GM19193 (cell line): ENCODE results near the gene ALOX15B.

Source experiments
- POLR2A ChIP-seq: IDR thresholded peaks from 4 replicates; pipeline ENCODE4 v1.6.1; 2011; ENCODE audit not compliant: insufficient read depth, insufficient read length; ENCODE audit errors: extremely low read depth

ALOX15B gene

DNA sequence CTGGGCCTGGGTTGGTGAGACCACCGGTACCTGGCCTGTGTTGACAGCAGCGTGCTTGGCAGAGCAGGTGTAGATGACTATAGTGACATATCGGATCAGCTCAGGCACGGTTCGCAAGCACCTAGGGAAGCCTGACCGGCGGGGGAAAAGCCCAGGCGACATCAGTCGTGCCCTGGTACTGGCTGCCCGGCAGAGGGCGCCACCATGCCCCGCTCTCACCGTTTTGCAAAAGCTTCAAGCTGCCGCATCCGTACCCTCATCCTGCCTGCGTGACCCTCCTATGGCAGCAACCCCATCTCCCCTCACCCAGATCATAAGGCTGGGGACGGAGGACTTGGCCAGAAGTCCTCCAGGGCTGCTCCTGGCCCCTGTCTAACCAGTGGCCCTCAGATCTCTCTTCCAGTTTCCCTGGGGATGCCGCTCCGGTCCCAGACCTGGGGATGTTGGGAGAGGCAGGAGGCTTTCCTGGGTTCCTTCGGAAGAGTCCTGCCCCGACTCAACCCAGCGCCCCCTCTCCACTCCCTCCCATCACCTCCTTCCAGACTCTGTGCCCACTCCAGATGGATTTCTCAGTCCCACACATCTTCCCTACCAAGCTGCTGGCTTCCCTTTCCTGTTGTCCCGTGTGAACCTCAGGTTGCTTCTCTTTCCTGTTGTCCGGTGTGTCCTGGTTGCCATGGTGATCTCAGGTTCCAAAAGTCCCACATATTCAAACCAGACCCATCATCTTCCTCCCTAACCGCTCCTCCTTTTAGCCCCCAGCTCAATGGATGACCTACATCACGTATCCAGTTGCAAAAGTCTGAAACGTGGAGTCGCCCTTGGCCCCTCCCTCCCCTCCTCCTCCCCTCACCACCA, 35.0 kb downstream of the ALOX15B start:
- no peak for TF ChIP-seq POLR2A

DNA sequence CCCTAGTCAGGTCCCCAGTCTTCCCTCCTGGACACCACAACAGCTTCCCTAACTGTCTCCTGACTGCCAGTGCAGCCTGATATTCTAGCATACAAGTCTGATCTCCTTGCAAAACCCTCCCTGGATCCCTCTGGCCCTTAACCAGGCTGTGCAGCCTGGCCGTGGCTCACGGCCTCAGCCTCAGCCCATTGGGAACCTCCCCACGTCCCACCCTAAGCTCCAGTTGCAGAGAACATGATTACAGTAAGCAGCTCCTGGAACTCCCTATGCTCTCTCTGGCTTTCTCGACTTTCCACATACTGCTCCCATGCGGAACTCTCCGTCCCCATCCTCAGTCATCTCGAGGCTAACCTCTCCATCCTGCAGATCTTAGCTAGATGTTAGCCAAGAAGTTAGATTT, 35.7 kb downstream of the ALOX15B start:
- TF ChIP-seq POLR2A = no peak

DNA sequence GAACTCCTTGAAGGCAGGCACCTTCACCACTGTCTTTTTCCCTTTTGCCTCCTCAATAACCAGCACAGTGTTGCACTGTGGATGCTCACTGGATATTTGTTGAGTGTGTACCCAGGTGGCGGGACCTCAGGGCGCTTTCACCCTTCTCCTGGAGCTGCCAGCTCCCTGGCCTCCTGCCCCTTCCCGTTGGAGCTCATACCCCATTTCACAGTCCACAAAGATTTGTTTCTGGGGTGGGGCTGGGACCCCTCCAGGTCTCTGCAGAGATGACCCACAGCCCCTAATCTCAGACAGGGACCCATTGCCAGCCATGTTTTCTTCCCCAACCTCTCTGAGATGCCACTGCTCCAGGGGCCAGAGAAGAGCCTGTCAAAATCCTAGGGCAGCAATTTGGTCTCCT, 36.2 kb downstream of the ALOX15B start:
- no peak for TF ChIP-seq POLR2A

DNA sequence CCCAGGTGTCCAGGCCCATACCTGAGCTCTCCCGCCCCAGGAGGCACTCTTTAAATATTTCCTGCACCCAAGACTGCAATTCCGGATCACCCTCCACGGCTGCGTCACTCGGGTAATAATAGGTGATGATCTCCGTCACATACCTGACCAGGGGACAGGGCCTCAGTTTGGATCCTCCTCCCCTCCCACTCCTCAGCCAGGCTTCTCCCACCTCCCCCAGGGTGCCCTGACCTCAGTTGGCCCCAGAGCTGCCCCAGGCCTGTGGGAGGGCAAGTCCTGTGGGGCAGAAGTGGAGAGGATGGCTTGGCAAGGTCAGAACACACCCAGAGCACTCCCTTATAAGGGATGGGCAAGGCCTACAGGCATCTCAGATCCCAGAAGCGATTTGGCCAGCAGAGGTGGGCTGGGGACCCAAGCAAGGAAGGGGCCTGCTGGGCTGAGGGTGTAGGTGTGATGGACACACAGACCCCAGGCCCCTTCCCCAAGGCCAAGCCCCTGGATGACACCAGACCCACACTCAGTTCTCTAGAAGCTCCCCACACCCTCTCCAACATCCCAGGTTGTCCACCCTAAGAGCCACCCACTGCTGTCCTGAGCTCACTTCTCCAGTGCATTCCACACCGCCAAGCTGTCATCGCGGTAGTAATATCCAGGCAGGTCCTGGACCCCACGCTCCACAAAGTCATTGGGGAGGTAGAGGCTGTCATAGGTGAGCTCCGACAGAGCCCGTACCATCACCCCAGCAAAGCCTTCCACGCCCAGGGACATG, 36.9 kb downstream of the ALOX15B start:
- TF ChIP-seq POLR2A = no peak

DNA sequence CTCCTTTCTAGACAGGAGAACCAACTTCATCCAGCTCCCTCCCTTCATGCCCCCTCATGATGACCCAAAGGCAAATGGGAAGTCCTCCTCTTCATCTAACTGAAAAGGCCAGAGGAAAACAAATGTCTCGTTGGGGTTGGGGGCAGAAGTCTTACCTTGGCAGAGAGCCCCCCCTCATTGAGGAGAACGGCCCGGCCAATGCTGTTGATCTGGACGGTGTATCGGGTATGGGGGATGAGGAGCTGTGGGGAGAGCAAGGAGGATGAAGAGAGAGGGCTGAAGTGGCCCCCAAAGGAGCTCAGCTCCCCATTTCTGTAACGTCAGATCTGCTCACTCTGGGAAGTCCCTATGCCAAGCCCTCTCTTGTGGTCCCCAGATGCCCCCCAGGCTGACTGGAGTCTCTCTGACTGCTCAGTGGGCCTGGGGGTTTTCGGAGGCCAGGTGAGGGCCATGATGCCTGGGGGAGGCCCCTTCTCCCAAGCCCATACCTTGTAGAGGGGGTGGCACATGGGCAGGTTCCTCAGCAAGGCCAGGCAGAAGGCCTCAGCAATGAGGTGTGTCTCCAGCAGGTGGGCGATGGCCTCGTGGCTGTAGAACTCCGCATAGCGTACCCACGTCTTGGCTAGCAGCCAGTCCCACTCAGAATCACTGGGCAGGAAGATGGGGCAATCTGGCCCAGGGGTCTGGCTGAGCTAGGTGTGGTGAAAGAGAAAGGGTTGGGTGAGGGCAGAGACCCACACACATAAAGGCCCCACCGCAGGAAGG, 37.8 kb downstream of the ALOX15B start:
- no peak for TF ChIP-seq POLR2A

DNA sequence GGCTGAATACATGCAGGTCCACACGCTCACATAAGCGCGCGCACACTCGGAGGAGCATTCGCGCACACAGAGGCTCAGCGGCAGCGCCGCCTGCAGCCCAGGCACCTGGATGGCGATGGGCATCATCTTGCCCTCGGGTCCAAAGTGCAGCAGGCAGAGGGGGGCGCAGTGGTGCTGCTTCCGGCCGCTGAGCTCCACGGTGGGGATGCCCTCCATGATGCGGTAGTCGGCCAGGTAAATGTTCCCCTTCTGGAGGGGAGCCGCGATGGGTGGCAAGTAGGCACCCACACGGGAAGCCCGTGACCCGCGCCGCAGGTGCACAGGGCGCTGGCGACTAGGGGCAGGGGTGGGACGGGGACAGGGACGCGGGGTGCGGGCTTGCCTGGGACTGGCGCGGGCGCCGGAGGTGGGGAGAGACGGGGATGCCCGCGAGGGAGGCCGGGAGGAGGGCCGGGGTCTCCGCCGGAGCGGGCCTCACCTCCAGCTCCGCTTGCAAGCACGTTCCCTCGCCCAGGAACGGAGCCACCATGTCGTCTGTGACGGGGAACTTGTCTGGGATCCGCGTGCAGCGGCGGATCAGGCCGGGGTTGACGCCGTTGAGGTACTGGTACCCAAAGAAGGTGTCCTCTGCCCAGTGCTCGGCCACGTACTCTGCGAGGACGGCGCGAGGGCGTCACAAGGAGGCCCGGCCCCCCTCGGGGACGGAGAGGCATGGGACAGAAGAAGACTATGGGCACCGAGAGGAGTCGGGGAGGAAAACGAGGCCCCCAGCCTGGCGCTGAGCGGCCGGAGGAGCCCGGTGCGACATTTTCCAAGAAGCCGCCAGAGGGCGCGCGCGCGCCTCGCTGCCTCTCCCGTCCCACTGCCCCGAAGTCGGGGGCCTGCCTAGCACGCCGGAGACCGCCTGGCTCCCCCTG, 40.7 kb downstream of the ALOX15B start:
- TF ChIP-seq POLR2A = no peak

DNA sequence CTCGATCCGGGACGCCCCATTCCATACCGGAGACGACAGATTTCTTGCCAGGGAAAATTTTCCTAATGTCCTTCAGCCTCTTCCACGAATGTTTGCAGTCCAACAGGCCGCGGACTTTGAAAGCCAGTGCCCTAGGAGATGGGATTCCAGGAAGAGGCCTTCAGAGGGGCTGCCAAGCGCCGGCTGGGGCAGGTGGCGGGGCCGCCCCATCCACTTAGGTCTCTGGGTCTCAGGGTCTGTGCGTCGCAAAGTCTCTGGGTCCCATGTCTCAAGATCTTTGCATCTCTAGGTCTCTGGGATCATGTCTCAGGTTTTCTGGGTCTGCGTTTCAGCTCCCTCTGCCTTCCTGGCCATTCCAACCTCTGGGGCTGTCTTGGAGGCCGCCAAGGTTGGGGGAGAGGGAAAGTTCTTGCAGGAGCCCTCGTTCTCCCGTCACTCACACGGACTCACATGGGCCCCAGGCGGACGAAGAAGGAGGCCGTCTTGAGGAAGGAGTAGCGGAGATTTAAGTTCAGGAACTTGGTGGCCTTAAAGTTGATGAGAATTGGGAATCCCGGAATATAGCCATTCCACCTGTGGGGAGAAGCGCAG, 41.4 kb downstream of the ALOX15B start:
- no peak for TF ChIP-seq POLR2A

DNA sequence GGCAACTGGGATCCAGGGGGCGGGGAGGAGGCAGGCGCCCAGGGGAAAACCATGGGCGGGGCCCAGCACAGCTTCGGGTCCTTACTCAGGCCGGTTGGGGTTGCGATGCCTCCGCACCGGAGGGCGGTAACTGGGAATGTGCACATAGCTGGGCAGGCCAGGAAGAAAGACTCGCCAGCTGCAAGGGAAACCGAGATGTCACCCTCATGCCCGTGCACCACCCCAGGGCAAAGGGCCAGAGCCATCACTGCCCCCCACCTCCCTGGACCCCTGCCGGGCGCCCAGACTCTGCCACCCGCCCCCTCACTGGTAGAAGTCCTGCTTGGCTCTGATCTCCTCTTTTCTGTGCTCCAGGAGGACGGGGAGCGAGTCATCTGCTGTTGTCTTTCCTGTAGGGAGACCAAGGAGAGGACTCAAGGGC, 42.0 kb downstream of the ALOX15B start:
- no peak for TF ChIP-seq POLR2A

DNA sequence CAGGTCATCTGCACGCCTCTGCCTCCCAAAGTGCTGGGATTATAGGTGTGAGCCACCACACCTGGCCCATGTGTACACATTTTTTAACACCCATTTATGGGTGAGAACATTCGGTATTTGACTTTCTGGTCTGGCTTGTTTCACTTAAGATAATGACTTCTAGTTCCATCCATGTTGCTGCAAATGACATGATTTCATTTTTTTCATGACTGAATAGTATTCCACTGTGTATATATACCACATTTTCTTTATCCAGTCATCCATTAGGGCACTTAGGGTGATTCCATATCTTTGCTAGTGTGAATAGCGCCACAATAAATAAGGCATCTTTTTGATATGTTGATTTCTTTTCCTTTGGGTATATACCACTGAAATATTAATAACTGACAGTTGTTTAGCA, 43.0 kb downstream of the ALOX15B start:
- no peak for TF ChIP-seq POLR2A

DNA sequence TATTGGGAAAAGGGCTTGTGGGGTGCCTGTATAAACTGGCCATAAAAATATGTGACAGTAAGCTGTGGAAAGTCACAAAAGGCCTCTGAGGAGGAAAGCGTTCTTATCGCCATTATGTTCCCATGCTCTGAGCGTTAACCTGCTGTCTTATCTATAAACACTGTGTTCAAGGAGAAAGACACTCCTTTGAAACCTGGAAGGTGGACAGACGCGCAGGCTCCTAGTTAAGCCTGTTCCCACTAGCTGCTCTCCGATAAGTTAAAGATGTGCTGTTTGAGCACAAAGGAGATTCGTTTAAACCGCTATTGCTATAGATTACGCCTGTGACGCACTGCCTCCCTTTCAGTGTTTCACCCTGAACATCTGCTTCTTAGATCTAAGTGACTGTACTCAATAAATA, 43.4 kb downstream of the ALOX15B start:
- no peak for TF ChIP-seq POLR2A

DNA sequence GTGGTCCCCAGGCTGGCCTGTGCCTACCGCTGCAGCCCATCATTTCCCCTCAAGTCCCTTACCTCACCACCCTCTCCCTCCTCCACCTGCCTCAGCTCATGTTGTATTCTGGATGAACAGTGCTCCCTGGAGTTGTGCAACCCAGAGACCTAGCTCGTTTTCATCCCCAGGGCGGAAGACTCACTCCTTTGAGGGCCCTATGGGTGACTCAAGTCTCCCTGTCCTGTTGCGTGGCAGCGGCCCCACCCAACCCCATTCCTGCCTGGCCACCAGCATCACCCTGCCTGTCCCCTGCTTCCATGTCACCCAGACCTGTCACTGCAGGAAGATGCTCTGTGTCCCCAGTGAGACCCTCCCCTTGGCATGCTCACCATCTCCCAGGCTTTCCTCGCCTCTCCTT, 45.4 kb downstream of the ALOX15B start:
- TF ChIP-seq POLR2A = no peak

DNA sequence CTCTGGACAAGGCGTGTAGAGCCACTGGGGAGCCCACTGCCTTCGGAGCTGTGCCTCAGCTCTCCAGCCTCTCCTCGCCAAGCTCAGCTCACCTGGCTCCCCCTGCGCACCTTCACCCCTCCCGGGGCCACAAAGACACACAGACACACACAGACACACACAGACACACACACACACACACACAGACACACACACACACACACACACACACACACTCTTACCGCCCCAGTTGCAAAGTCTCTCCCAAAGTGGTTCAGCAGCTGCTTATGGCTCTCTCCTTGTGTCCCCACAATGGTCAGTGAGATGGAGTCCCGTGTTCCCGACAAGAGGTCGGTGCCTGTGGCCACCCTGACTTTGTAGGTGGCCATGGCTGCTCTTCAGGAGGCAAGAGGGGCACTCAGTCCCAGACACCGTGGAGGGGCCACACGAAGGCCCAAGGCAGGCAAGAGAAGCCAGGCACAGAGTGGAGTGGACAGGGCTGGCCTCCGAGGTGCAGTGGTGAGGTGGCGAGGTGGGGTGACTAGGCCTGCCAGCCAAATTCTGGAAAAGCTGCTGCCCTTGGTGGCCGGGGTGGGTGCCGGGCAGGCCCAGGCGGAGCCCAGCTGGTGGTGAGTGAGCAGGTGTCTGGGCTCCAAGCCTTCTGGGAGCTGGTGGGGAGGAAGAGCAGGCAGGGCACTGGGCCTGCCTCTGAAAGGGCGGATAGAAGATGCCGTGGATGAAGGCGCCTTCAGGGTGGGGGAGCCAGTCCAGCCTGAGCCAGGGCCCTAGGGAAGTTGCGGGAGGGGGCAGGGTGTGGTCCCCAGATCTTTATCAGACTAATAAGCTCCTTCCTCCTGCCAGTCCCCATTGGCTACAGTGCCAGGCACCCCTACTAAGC, 48.5 kb downstream of the ALOX15B start, which contains the start of gene ALOX12B:
Gene ALOX12B (minus strand): TSS at position 642 of the 877 bp plus-strand sequence. CDS start 274 bp downstream, at position 368.
- no peak for TF ChIP-seq POLR2A

DNA sequence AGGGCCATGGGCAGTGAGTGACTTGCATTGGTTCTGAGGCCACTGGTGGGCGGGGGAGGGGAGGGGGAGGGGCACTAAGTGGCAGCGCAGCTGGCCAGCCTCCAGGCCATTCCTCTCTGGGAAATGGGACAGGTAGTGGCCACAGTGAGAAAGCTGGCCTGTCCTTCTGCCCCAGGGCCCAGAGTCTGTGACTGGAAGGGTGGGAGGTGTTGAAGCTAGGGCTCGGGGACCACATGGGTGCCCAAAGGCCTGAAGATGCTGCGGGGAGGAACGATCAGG, 49.0 kb downstream of the ALOX15B start:
- no peak for TF ChIP-seq POLR2A
